SK-N-SH (cell line): ENCODE results near the gene TMEM51. TPM values are rescaled to one million over a fixed set of nuclear protein-coding genes. Genes with fewer than 3 reads are reported as not detected.

Experiments
- CTCF ChIA-PET: fragments of 300-600, 350-600 bp; formaldehyde crosslinking; extraction: SDS; loops from one replicate; lab custom pipeline; 2021; lab: Yijun Ruan, JAX
- POLR2A ChIA-PET: fragments of 350-600 bp; sonication (Branson Sonifier 250); formaldehyde crosslinking; extraction: SDS; loops from one replicate; lab custom pipeline; 2020; ENCODE audit warnings: antibody characterized with exemption, inconsistent platforms; lab: Yijun Ruan, JAX
- DNase-seq: peaks from one replicate; pipeline ENCODE4 v3.0.0; 2012
- H2AFZ ChIP-seq: fragments of 200-600 bp; sonication (generic); 2 replicates; pipeline ENCODE4 v1.8.1; 2016; ENCODE audit warnings: antibody characterized with exemption, mild to moderate bottlenecking, low read depth
- H3F3A ChIP-seq: fragments of 200-600 bp; sonication (generic); replicated peaks from 2 replicates; pipeline ENCODE3; 2016; ENCODE audit warnings: antibody characterized with exemption, mild to moderate bottlenecking; ENCODE audit not compliant: insufficient read depth
- H3K27ac ChIP-seq, 2 experiments: fragments of 200-500 bp in 1 of 2; fragments of 200-600 bp in 1 of 2; sonication (Bioruptor generic) in 1 of 2; sonication (generic), shearing (Covaris generic) in 1 of 2; 2 replicates each; pipeline versions ENCODE4 v1.5.1 to v1.6.1; 2014 to 2016; ENCODE audit warnings: low read depth in 2 of 2, inconsistent platforms in 1 of 2, low read length in 1 of 2, mild to moderate bottlenecking in 1 of 2, mixed read lengths in 1 of 2
- H3K27me3 ChIP-seq: fragments of 200-600 bp; sonication (generic), shearing (Covaris generic); 2 replicates; pipeline ENCODE4 v1.6.1; 2016; ENCODE audit warnings: mixed run types; ENCODE audit not compliant: insufficient read depth
- H3K36me3 ChIP-seq, 2 experiments: fragments of 200-500 bp in 1 of 2; fragments of 200-600 bp in 1 of 2; sonication (Bioruptor generic) in 1 of 2; sonication (generic) in 1 of 2; replicated peaks in 1 of 2; 2 replicates each; pipeline versions ENCODE3 to v1.5.1; 2014 to 2016; ENCODE audit warnings: low read length in 1 of 2, mild to moderate bottlenecking in 1 of 2; ENCODE audit not compliant: insufficient read depth in 2 of 2, control insufficient read depth in 1 of 2
- H3K4me1 ChIP-seq, 2 experiments: fragments of 200-500 bp in 1 of 2; fragments of 200-600 bp in 1 of 2; sonication (Bioruptor generic) in 1 of 2; sonication (generic), shearing (Covaris generic) in 1 of 2; 2 replicates each; pipeline versions ENCODE4 v1.5.1 to v1.6.1; 2014 to 2016; ENCODE audit warnings: low read depth in 1 of 2, low read length in 1 of 2, mixed run types in 1 of 2; ENCODE audit not compliant: insufficient read depth in 2 of 2, control insufficient read depth in 1 of 2
- H3K4me2 ChIP-seq: fragments of 200-600 bp; sonication (generic), shearing (Covaris generic); 2 replicates; pipeline ENCODE4 v1.6.1; 2017; ENCODE audit warnings: mixed run types
- H3K4me3 ChIP-seq, 2 experiments: fragments of 200-500 bp in 1 of 2; fragments of 200-600 bp in 1 of 2; sonication (Bioruptor generic) in 1 of 2; sonication (generic), shearing (Covaris generic) in 1 of 2; 2 replicates each; pipeline versions ENCODE4 v1.5.1 to v1.8.1; 2014 to 2016; ENCODE audit warnings: low read depth in 2 of 2, inconsistent platforms in 1 of 2, low read length in 1 of 2, mild to moderate bottlenecking in 1 of 2, mixed read lengths in 1 of 2, moderate library complexity in 1 of 2
- H3K79me2 ChIP-seq: fragments of 200-600 bp; sonication (generic); 2 replicates; pipeline ENCODE4 v1.8.1; 2017; ENCODE audit warnings: mild to moderate bottlenecking; ENCODE audit not compliant: insufficient read depth
- H3K9ac ChIP-seq: fragments of 200-600 bp; sonication (generic); 2 replicates; pipeline ENCODE4 v1.6.1; 2017; ENCODE audit warnings: mixed run types
- H3K9me2 ChIP-seq: fragments of 200-600 bp; sonication (generic); 2 replicates; pipeline ENCODE4 v1.6.1; 2017; ENCODE audit warnings: mixed run types
- H3K9me3 ChIP-seq: fragments of 200-600 bp; sonication (generic); 2 replicates; pipeline ENCODE4 v1.6.1; 2017; ENCODE audit warnings: mixed run types, mild to moderate bottlenecking, moderate library complexity
- H4K20me1 ChIP-seq: fragments of 200-600 bp; sonication (generic); 2 replicates; pipeline ENCODE4 v1.6.1; 2017; ENCODE audit warnings: mild to moderate bottlenecking, mixed run types; ENCODE audit not compliant: insufficient read depth
- CHD2 ChIP-seq: fragments of 150-350 bp; IDR thresholded peaks from 2 replicates; pipeline ENCODE4 v1.6.1; 2018; ENCODE audit warnings: low read length; ENCODE audit not compliant: partially characterized antibody
- FOXJ3 ChIP-seq: sonication (generic); formaldehyde crosslinking; IDR thresholded peaks from 2 replicates; pipeline ENCODE4 v1.5.1; 2020; ENCODE audit warnings: mild to moderate bottlenecking, missing genetic modification reagents
- FOXM1 ChIP-seq: IDR thresholded peaks from 2 replicates; pipeline ENCODE4 v1.4.0; 2012; ENCODE audit warnings: low read depth, mild to moderate bottlenecking
- GABPA ChIP-seq: IDR thresholded peaks from 2 replicates; pipeline ENCODE4 v1.4.0; 2012; ENCODE audit warnings: low read depth, mild to moderate bottlenecking
- JUND ChIP-seq: IDR thresholded peaks from 2 replicates; pipeline ENCODE4 v1.4.0; 2012
- NFIC ChIP-seq: IDR thresholded peaks from 2 replicates; pipeline ENCODE4 v1.4.0; 2012; ENCODE audit warnings: borderline replicate concordance
- NRF1 ChIP-seq: IDR thresholded peaks from 2 replicates; pipeline ENCODE4 v1.6.1; 2012; ENCODE audit warnings: low read depth, mild to moderate bottlenecking, low read length
- RAD21 ChIP-seq: IDR thresholded peaks from 2 replicates; pipeline ENCODE4 v1.6.1; 2012; ENCODE audit warnings: mild to moderate bottlenecking, low read length
- RFX5 ChIP-seq: IDR thresholded peaks from 2 replicates; pipeline ENCODE4 v1.6.1; 2012; ENCODE audit warnings: mild to moderate bottlenecking, improper control_type of control experiment, low read length
- SIN3A ChIP-seq: IDR thresholded peaks from 2 replicates; pipeline ENCODE4 v1.6.1; 2012; ENCODE audit warnings: low read depth, mild to moderate bottlenecking, low read length, moderate library complexity, borderline replicate concordance
- SMC3 ChIP-seq: IDR thresholded peaks from 2 replicates; pipeline ENCODE4 v1.6.1; 2012; ENCODE audit warnings: low read depth, low read length, improper control_type of control experiment
- TAF1 ChIP-seq: IDR thresholded peaks from 2 replicates; pipeline ENCODE4 v1.6.1; 2012; ENCODE audit warnings: low read depth, mild to moderate bottlenecking, low read length, moderate library complexity, borderline replicate concordance
- TCF12 ChIP-seq: IDR thresholded peaks from 2 replicates; pipeline ENCODE4 v1.4.0; 2012
- TEAD4 ChIP-seq: IDR thresholded peaks from 2 replicates; pipeline ENCODE4 v1.4.0; 2012; ENCODE audit warnings: mild to moderate bottlenecking, borderline replicate concordance; ENCODE audit not compliant: insufficient read depth
- USF2 ChIP-seq: fragments of 150-350 bp; IDR thresholded peaks from 2 replicates; pipeline ENCODE4 v1.6.1; 2017; ENCODE audit warnings: antibody characterized with exemption, low read length, low read depth, borderline replicate concordance
- YY1 ChIP-seq: IDR thresholded peaks from 2 replicates; pipeline ENCODE4 v1.4.0; 2012; ENCODE audit warnings: low read depth, mild to moderate bottlenecking
- WGBS: methylation state at CpG from one replicate; pipeline ENCODE4 v1.1.6; 2017; ENCODE audit warnings: low lambda C conversion rate; 5-methylcytosine and 5-hydroxymethylcytosine counted together
- polyA plus RNA-seq, 3 experiments: library from polyadenylated mRNA; depleted of rRNA; stranded (reverse); fragments of >200 nt; gene quantifications; 2 replicates each; pipeline ENCODE4 v1.2.3, GENCODE V29; 2012
- TF ChIP-seq, protein P1 (sequence below): fragments of 150-350 bp; IDR thresholded peaks from 2 replicates; pipeline ENCODE4 v1.6.1; 2016; ENCODE audit warnings: mild to moderate bottlenecking, low read depth, low read length
- TF ChIP-seq, protein P2 (sequence below): IDR thresholded peaks from 2 replicates; pipeline ENCODE4; 2012
- TF ChIP-seq, protein P3 (sequence below): IDR thresholded peaks from 2 replicates; pipeline ENCODE4 v1.4.0; 2012; ENCODE audit warnings: low read depth, borderline replicate concordance

Gene TMEM51
- polyA plus RNA-seq, 1 of the 3 experiments (the other 2 are of a cell fraction) = 25.6 TPM

- TF ChIP-seq, protein P1, sequence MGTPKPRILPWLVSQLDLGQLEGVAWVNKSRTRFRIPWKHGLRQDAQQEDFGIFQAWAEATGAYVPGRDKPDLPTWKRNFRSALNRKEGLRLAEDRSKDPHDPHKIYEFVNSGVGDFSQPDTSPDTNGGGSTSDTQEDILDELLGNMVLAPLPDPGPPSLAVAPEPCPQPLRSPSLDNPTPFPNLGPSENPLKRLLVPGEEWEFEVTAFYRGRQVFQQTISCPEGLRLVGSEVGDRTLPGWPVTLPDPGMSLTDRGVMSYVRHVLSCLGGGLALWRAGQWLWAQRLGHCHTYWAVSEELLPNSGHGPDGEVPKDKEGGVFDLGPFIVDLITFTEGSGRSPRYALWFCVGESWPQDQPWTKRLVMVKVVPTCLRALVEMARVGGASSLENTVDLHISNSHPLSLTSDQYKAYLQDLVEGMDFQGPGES = no peak
- no peak for TF ChIP-seq NRF1
- TF ChIP-seq TCF12 = peak; percentile 95
- TF ChIP-seq, all 33 proteins: peak for 13
Observed at GRCh38 chr1:15141935-15142539, 11.5 kb upstream of the TMEM51 start (continued).

- Histone ChIP-seq H3K36me3 (no peaks in the 10 kb centered on the region), H4K20me1 (no peaks in the 10 kb centered on the region), H3F3A (no peaks in the 10 kb centered on the region), H3K4me3 (no peak overlapping the region), H3K27ac (no peak overlapping the region; a peak in 1 of 4 replicates), H3K79me2 (no peaks in the 10 kb centered on the region), H3K9me2 (no peaks in the 10 kb centered on the region), H3K4me2 (no peak overlapping the region), H3K27me3 (no peaks in the 10 kb centered on the region), H3K9ac (no peak overlapping the region), H2AFZ (no peak overlapping the region), H3K4me1 (peaks cover 0 to 50% of the 10 kb centered on the region in 2 experiments; a peak in 2 of 4 replicates), H3K9me3 (no peaks in the 10 kb centered on the region)
- DNase-seq = no peak
- ChIA-PET POLR2A (interaction anchor here (1.1 to 6.9 kb wide), 2 partner anchors 7 to 34 kb away, joined by 3 to 88 read pairs; partner anchors contain the start of gene TMEM51), CTCF (interaction anchor here (1.1 to 3.3 kb wide), 3 partner anchors 43 to 159 kb away, joined by 4 to 14 read pairs (median 4); no protein-coding TSS in a partner anchor)
- no peak for TF ChIP-seq SIN3A
- WGBS = 66% methylated on average over 2 of the region's 2 CpGs
Observed at GRCh38 chr1:15145327-15145726, 8.2 kb upstream of the TMEM51 start.

DNA sequence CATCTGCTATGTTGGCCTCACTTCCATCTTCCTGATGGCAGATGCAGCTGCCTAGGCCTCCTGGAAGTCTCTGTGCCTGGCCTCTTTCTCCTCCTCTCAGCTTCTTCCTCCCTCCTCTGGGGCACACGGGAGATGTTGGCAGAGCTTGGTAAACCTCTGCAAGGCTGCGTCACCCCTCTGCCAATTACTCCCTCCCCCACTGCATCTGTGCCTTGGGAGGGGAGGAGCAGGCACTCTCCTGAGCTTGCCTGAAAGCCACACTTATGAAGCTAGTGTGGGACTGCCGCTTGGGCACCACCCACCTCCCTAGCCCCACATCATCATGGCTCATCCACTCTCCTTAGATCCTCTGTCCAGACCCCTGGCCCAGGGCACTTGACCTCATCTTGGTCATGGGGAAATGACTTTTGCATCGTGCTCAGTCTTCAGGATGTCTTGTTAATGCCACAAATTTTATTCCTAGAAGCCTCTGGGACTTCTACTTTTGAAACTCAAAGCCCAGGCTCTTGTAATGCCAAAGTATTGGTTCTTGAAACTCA is 7.3 kb upstream of the TMEM51 start:
- Histone ChIP-seq H3K4me1 (peaks cover 0 to 50% of the 10 kb centered on the region in 2 experiments; a peak in 2 of 4 replicates), H3K79me2 (no peaks in the 10 kb centered on the region), H2AFZ (no peak overlapping the region), H3K27ac (peak overlapping the region in 1 of 2 experiments; percentile 11; a peak in 1 of 4 replicates), H4K20me1 (no peaks in the 10 kb centered on the region), H3K9ac (no peak overlapping the region), H3K4me3 (no peak overlapping the region), H3K36me3 (no peaks in the 10 kb centered on the region), H3K9me2 (no peaks in the 10 kb centered on the region), H3K4me2 (no peak overlapping the region), H3K27me3 (no peaks in the 10 kb centered on the region), H3F3A (no peaks in the 10 kb centered on the region), H3K9me3 (no peaks in the 10 kb centered on the region)
- WGBS = 85% methylated on average over 4 of the region's 4 CpGs
- no peak for TF ChIP-seq YY1
- no peak for TF ChIP-seq TCF12
- no peak for TF ChIP-seq GABPA
- TF ChIP-seq, protein P2, sequence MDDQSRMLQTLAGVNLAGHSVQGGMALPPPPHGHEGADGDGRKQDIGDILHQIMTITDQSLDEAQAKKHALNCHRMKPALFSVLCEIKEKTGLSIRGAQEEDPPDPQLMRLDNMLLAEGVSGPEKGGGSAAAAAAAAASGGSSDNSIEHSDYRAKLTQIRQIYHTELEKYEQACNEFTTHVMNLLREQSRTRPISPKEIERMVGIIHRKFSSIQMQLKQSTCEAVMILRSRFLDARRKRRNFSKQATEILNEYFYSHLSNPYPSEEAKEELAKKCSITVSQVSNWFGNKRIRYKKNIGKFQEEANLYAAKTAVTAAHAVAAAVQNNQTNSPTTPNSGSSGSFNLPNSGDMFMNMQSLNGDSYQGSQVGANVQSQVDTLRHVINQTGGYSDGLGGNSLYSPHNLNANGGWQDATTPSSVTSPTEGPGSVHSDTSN = no peak
- no peak for TF ChIP-seq JUND
- TF ChIP-seq RAD21 = no peak
- no peak for TF ChIP-seq USF2
- TF ChIP-seq, protein P3, sequence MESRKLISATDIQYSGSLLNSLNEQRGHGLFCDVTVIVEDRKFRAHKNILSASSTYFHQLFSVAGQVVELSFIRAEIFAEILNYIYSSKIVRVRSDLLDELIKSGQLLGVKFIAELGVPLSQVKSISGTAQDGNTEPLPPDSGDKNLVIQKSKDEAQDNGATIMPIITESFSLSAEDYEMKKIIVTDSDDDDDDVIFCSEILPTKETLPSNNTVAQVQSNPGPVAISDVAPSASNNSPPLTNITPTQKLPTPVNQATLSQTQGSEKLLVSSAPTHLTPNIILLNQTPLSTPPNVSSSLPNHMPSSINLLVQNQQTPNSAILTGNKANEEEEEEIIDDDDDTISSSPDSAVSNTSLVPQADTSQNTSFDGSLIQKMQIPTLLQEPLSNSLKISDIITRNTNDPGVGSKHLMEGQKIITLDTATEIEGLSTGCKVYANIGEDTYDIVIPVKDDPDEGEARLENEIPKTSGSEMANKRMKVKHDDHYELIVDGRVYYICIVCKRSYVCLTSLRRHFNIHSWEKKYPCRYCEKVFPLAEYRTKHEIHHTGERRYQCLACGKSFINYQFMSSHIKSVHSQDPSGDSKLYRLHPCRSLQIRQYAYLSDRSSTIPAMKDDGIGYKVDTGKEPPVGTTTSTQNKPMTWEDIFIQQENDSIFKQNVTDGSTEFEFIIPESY = no peak
- TF ChIP-seq CHD2 = no peak
- no peak for TF ChIP-seq FOXM1
- no peak for TF ChIP-seq TEAD4
- no peak for TF ChIP-seq NFIC
- no peak for TF ChIP-seq SMC3
- TF ChIP-seq, protein P1 = no peak
- no peak for TF ChIP-seq FOXJ3 (CRISPR knock-in tag)
- no peak for TF ChIP-seq RFX5
- no peak for TF ChIP-seq TAF1
- POLR2A ChIA-PET = no interaction called here
- CTCF ChIA-PET = interaction anchor here (0.6 kb wide), 1 partner anchor 54 kb away, joined by 3 read pairs; no protein-coding TSS in a partner anchor
- DNase-seq = no peak
